PC-3 (cell line): ENCODE measurements around the gene DPM2.

Experiments used
- EZH2 ChIP-seq: fragments of 300-600 bp; sonication (generic); IDR thresholded peaks from one replicate; pipeline ENCODE4 v1.6.1; 2017; ENCODE audit warnings: antibody characterized with exemption, mild to moderate bottlenecking, low read length; ENCODE audit not compliant: unreplicated experiment
- EZH2phosphoT487 ChIP-seq: fragments of 300-600 bp; sonication (generic); IDR thresholded peaks from 2 replicates; pipeline ENCODE4 v1.6.1; 2018; ENCODE audit warnings: mild to moderate bottlenecking, antibody characterized with exemption, low read length, borderline replicate concordance
- TF ChIP-seq, protein P1 (sequence below): fragments of 300-600 bp; sonication (generic); conservative IDR thresholded peaks from 2 replicates; pipeline ENCODE4 v1.5.1; 2017; ENCODE audit warnings: antibody characterized with exemption, low read depth, mild to moderate bottlenecking, low read length

DNA sequence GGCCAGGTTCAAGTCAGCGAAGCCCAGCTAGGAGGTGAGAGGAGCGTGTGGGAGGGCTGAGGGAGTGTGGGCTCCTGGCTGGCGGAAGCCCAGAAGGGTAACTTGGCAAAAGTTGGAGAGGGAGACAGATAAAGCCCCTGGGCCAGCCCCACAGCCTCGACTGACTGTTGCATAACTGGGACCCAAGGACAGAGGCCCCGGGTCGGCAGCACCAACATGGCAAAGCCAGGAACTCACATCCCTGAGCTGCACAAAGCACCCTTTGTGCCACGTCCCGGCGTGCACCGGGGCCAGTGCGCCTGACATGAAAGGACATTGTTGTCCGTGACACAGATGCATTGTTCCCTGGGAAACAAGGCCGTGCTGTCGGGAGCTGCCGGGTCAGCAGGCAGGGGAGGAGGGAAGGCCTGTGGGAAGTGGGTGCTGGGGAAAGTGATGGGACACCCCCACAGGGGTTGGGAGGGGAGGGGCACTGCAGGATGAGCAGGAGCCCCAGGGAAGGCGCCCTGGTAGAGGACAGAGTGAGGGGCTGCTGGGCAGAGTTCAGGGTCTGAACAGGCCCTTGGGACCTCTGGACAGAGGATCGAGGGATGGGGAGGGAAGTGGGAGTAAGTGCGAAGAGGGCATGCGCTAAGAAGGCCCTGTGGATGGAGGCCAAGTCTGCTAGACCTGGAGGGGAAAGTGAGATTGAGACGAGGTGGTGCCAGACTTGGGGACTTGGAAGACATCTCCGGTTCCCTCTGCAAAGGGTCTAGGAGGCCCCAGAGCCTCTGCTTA, 13.0 kb upstream of the DPM2 start:
- TF ChIP-seq EZH2 (no peak), EZH2phosphoT487 (no peak)
- TF ChIP-seq, protein P1, sequence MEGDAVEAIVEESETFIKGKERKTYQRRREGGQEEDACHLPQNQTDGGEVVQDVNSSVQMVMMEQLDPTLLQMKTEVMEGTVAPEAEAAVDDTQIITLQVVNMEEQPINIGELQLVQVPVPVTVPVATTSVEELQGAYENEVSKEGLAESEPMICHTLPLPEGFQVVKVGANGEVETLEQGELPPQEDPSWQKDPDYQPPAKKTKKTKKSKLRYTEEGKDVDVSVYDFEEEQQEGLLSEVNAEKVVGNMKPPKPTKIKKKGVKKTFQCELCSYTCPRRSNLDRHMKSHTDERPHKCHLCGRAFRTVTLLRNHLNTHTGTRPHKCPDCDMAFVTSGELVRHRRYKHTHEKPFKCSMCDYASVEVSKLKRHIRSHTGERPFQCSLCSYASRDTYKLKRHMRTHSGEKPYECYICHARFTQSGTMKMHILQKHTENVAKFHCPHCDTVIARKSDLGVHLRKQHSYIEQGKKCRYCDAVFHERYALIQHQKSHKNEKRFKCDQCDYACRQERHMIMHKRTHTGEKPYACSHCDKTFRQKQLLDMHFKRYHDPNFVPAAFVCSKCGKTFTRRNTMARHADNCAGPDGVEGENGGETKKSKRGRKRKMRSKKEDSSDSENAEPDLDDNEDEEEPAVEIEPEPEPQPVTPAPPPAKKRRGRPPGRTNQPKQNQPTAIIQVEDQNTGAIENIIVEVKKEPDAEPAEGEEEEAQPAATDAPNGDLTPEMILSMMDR: no peak
